NCI-H2171 (cell line): Measurements from ENCODE around the gene DNAJA2.
"Not testable (repeated sequence)": the region's sequence is repeated elsewhere in the genome, so short reads cannot be mapped to it uniquely, and the experiment has no call there.

Experiments used
- DNase-seq: peaks from one replicate; lab custom pipeline; 2025; lab: John Stamatoyannopoulos, UW

Gene DNAJA2

DNA sequence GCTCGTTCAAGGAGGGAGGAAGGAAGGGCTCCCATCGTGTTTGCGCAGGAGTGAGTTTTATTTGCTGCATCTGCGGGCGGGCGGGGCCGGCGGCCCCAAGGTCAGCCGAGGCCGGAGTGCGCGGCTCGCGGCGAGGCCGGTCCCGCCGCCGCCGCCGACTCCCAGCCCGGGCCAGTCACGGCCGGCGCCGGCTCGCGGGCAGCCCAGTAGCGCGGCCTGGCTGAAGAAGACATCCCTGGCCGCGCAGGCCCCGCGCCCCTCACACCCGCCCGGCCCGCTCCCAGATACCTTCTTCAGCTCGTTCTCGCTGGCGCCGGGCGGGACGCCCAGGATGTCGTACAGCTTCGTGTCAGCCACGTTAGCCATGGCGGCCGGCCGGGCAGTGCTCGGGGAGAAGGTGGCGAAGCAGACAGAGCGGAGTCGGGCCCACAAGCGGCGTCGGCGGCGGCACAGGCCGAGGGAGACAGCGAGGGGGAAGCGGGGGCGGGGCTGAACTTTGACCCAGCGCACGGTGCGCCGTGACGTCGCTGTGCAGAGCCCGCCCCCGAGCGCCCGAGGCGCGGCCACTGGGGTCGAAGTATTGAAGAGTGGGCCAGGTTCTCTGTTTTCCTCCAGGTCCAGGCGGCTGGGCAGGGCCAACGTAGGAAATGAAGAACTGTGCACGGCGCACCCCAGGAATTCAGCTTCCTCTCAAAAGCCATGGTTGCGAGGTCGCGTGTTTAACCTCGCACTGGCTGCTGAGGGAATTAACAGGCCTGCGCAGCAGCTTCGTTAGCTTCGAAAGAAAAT, at the start of gene DNAJA2:
TSS of gene DNAJA2 (minus strand) at position 468 of the 789 bp plus-strand sequence. CDS start at position 366, 102 bp downstream.
- peak; percentile 88 for DNase-seq

DNA sequence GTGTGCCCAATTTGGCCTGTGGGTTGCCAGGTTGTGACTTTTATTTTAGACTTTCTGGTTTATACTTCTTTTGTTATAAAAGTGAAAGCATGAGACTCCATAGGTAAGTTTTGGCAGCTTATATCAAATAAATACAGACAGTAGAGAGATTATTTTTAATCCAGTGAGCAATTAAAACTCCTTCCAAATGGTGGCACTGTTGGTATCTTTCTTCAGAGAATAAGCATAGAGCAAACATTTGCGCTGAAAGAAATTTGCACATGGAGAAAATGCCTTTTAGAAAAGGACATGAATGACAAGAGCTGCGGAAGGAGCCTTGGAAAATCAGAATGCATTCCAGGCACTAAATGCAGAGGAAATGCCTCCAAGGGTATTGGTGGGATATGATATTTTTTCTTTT, 46.1 kb upstream of the DNAJA2 start:
- DNase-seq = no peak

GRCh38 chr16:47018223-47018891, 44.9 kb upstream of the DNAJA2 start:
- DNase-seq = peak; percentile 12

DNA sequence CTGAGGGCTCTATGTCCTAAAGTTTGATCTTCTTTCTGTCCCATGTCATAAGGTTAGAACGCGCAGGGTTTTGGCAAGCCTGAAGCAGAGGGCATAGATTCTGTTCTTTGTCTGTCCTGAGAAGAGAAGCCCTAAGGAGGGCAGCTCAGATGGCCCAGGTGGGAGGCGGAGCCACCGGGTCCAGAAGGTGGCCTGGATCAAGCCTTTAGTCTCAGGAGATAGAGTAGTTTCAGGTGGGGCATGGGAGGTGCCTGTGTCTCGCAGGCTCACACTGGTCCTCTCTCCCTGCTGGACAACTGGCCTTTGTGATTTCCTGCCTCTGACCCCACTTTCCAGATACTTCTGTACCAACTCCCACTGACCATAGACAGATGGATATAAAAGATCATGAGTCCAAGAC, 44.2 kb upstream of the DNAJA2 start:
- DNase-seq = no peak

GRCh38 chr16:47016700-47017133, 43.2 kb upstream of the DNAJA2 start:
- DNase-seq = no peak

DNA sequence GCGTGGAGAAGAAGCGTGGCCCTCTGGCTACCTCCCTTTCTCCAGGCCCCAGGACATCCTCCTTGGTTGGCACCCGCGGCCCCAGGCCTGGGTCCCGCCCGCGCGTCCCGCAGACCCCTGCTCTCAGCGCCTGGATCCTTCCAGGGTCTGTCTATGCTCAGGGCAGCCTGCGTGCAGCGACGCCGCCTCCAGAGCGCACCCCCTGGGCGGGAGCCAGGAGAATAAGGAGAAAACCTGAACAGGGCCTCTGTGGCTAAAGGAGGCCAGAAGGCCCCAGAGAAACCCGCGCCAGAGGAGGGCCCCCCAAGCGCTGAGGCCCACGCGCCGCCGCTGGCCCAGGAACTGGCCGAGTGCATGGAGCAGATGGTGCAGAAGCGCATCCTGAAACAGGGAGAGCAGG, 40.4 kb upstream of the DNAJA2 start:
- no peak for DNase-seq

DNA sequence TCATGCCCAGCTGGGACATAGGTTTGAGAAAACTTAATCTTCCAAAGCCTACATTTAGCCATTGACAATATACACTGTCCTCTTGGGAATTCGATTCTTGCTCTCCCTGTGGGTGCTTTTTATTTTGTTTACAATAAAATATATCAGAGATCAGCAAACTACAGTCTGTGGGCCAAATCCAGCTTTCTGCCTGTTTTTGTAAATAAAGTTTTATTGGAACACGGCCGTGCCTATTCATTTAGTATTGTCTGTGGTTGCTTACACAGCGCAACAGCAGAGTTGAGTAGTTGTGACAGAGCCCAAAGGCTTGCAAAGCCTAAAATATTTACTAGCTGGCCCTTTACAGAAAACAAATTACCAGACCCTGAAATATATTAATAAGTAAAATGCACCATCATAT, 39.7 kb upstream of the DNAJA2 start:
- no peak for DNase-seq

- DNase-seq = not testable (repeated sequence)
Measured at GRCh38 chr16:47010812-47011211, 37.3 kb upstream of the DNAJA2 start.

DNA sequence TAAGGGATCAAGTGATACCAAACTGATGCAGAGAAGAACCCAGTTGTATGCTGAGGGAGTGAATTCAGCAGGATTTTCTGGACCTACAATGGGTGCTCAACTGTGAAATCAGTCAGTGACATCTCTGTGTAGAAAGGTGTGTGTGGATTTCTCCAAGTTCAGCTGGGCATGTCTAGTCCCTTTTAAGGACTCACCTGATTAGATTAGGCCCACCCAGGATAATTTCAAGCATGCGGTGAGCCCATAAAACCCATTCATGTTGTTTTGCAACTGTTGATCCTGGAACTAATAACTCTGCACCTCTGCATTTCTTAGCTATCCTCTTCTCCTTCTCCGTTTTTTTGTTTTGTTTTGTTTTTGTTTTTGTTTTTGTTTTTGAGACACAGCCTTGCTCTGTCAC, 35.1 kb upstream of the DNAJA2 start:
- no peak for DNase-seq

- DNase-seq = no peak
Measured at GRCh38 chr16:47008174-47008573, 34.7 kb upstream of the DNAJA2 start.

GRCh38 chr16:47004652-47005051, 31.2 kb upstream of the DNAJA2 start:
- DNase-seq = no peak

- DNase-seq = not testable (repeated sequence)
Measured at GRCh38 chr16:47000066-47000465, 26.6 kb upstream of the DNAJA2 start.

- no peak for DNase-seq
Measured at GRCh38 chr16:46997844-46998243, 24.4 kb upstream of the DNAJA2 start.

DNA sequence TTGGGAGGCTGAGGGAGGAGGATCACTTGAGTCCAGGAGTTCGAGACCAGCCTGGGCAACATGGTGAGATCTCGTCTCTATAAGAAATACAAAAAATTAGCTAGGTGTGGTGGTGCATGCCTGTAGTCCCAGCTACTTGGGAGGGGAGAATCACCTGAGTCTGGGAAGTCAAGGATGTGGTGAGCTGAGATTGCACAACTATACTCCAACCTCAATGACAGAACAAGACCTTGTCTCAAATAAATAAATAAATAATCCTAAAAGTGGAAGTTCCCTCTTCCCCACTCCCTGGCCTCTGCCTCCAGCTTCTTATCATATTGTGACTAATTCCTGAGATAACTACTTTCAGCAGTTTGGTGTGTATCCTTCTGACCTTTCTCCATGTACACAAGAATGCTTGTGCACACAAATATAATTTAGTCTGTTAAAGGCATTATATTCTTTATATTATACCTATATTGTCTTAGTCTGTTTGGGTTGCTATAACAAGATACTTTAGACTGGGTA, 23.5 kb upstream of the DNAJA2 start:
- DNase-seq = no peak

- DNase-seq = no peak
Measured at GRCh38 chr16:46996391-46996790, 22.9 kb upstream of the DNAJA2 start.

DNA sequence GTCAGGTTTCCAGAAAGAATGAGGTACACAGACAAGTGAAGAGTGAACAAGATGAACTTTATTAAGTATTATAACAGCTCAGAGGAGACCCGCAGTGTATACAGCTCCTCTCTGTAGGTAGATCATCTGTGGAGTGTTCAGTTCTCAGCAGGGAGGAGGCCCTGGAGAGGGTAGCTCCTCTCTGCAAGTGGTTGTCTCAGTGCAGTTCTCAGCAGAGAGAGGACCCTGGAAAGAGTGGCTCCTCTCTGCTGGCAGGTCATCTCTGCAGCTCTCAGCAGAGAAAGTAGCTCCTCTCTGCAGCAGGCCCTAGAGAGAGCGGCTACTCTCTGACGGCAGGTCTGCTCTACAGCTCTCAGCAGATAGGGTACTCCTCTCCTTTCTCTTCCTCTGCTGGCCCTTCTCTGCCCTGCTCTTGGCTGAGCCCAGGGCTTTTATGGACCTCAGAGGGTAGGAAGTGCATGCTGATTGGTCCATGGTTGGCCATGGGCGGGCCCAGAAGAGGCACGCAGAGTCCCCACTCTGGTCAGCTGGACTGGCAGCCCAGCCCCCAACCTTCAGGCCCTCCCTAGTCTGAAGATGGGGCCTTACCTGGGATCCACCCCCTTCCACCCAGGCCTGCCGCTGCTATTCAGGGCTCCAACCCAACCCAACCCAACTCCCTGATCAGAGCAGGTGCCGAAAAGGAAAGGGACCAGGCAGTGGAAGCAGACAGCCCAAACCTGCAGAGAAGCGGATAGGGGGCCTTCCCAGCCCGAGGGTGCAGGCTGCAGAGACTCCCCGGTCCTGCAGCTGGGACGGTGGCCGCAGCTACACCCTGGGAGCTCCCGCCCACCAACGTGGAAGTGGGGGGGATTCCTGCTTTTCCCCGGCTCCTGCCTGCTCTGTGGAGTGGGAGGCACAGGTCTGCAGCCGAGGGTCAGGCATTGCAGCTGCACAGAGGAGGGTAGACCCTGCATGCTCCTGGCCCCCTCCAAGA, 18.5 kb upstream of the DNAJA2 start:
- DNase-seq = no peak

- DNase-seq = no peak
Measured at GRCh38 chr16:46986896-46987295, 13.4 kb upstream of the DNAJA2 start.

DNA sequence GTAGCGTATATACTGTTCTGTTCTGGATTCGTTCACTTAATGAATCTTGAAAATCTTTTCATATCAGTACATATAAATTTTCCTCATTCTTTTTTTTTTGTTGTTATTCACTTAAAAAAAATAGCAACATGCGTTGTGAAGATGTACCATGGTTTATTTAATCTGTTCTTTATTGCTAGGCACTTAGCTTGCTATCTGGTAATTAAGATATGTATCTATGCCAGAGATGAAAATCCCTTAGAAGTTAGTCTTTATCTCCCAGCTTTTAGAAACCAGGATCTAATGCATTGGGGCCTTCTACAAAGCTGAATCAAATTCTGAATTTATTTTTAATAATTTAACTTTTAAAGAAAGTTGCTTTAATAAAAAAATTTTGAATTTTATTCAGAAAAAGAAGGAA, 13.0 kb upstream of the DNAJA2 start:
- no peak for DNase-seq

- DNase-seq = no peak
Measured at GRCh38 chr16:46982335-46982734, 8.9 kb upstream of the DNAJA2 start.

DNA sequence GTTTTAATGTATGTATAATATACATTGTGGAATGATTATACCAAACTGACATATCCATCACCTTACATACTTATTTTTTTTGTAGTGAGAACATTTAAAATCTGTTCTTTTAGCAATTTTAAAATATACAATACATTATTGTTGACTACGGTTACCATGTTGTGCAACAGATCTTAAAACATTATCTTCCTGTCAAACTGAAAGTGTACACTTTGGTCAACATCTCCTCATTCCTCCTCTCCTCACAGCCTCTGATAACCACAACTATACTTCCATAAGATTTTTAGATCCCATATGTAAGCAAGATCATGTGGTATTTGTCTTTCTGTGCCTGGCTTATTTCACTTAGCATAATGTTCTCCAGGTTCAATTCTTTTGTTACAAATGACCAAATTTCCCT, 7.5 kb upstream of the DNAJA2 start:
- no peak for DNase-seq

DNA sequence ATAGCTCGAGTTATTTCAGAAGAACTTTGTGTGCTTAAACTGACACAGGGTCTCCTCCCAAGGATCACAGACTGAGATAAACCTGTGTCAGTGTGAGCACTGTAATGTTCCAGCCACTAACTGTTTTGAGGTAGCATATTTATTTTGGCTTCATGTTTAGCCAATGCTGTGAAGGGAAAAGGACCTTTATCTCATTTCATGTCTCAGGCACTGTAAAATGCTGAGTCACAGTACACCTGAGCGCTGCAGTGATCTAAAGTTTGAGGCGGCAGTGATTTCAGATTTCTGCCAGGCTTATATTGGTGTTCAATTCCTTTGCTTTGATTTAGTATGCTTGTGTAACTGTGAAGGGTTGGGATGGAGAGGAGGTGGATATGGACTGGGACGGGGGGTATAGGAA, 3.1 kb upstream of the DNAJA2 start:
- no peak for DNase-seq

- no peak for DNase-seq
Measured at GRCh38 chr16:46975908-46976470, 2.5 kb upstream of the DNAJA2 start.
